ENCODE data around the gene IGSF9. TPM values are rescaled to one million over a fixed set of nuclear protein-coding genes. Genes with fewer than 3 reads are reported as not detected.
A peak's percentile ranks its signal among the peaks of the same experiment; 100 is the strongest.
"Not testable (repeated sequence)": the region's sequence is repeated elsewhere in the genome, so short reads cannot be mapped to it uniquely, and the experiment has no call there.

The IGSF9 gene
- polyA plus RNA-seq, 1 donor from 2014 or later: 11.8 TPM

- TF ChIP-seq EP300 (conservative IDR thresholded peaks at IDR 0.05; ENCODE audit: poor library complexity, severe bottlenecking) (no peak), POLR2AphosphoS5 (IDR thresholded peaks at IDR 0.05) (no peak), EZH2 (IDR thresholded peaks at IDR 0.05; ENCODE audit: borderline replicate concordance, insufficient read depth, low read length, poor library complexity, severe bottlenecking) (no peak), TAF1 (IDR thresholded peaks at IDR 0.05; ENCODE audit: low read depth) (no peak)
- no peaks in the 10 kb centered on the region for H3K9me3 ChIP-seq (ENCODE audit: low read length)
- no peak within 1 kb of the TSS for H3K27ac ChIP-seq (ENCODE audit: low read length)
- no peaks in the 10 kb centered on the region for H4K20me1 ChIP-seq (ENCODE audit: insufficient read depth)
- peak within 1 kb of the TSS; percentile 21 for H3K4me3 ChIP-seq (ENCODE audit: low read length)
- no peak within 1 kb of the TSS for H3K9ac ChIP-seq (ENCODE audit: low read length)
- H2AFZ ChIP-seq (ENCODE audit: low read depth, low read length): no peak within 1 kb of the TSS
- H3K79me2 ChIP-seq (replicated peaks; ENCODE audit: insufficient read depth, low read length): no peaks in the 10 kb centered on the region
- no peaks in the 10 kb centered on the region for H3K9me2 ChIP-seq (ENCODE audit: insufficient read depth, low read length)
- no peak within 1 kb of the TSS for H3K4me2 ChIP-seq (ENCODE audit: low read length)
- no peaks in the 10 kb centered on the region for H3F3A ChIP-seq (ENCODE audit: insufficient read depth, low read length, poor library complexity, severe bottlenecking)
- no peaks in the 10 kb centered on the region for H3K27me3 ChIP-seq (ENCODE audit: insufficient read depth, low read depth, low read length)
- H3K36me3 ChIP-seq (ENCODE audit: insufficient read depth, low read length): no peaks in the 10 kb centered on the region
These were observed 45.2 kb downstream of the IGSF9 start, which contains the start of gene CFAP45 for GRCh38 chr1:159900086-159900680. TSS of gene CFAP45 (minus strand) at chr1:159900165. CDS start at chr1:159900098, 67 bp downstream.

GRCh38 chr1:159899634-159900033 is 45.8 kb downstream of the IGSF9 start:
- H3K4me2 ChIP-seq (ENCODE audit: low read length); H3K27ac ChIP-seq (ENCODE audit: low read length); H3K9ac ChIP-seq (ENCODE audit: low read length); H3F3A ChIP-seq (ENCODE audit: insufficient read depth, low read length, poor library complexity, severe bottlenecking); H3K9me2 ChIP-seq (ENCODE audit: insufficient read depth, low read length); H3K36me3 ChIP-seq (ENCODE audit: insufficient read depth, low read length); H3K9me3 ChIP-seq (ENCODE audit: low read length); H3K79me2 ChIP-seq (replicated peaks; ENCODE audit: insufficient read depth, low read length); H4K20me1 ChIP-seq (ENCODE audit: insufficient read depth); H2AFZ ChIP-seq (ENCODE audit: low read depth, low read length); H3K27me3 ChIP-seq (ENCODE audit: insufficient read depth, low read depth, low read length): not testable (repeated sequence)
- peak overlapping the region; percentile 21 for H3K4me3 ChIP-seq (ENCODE audit: low read length)

- H3K79me2 ChIP-seq (replicated peaks; ENCODE audit: insufficient read depth, low read length): no peaks in the 10 kb centered on the region
- no peaks in the 10 kb centered on the region for H3K36me3 ChIP-seq (ENCODE audit: insufficient read depth, low read length)
- H3K27ac ChIP-seq (ENCODE audit: low read length): no peak overlapping the region
- no peaks in the 10 kb centered on the region for H3K9me3 ChIP-seq (ENCODE audit: low read length)
- no peaks in the 10 kb centered on the region for H3F3A ChIP-seq (ENCODE audit: insufficient read depth, low read length, poor library complexity, severe bottlenecking)
- no peaks in the 10 kb centered on the region for H3K27me3 ChIP-seq (ENCODE audit: insufficient read depth, low read depth, low read length)
- TF ChIP-seq MXI1 (conservative IDR thresholded peaks at IDR 0.05; ENCODE audit: poor library complexity, severe bottlenecking) (no peak), EZH2 (IDR thresholded peaks at IDR 0.05; ENCODE audit: borderline replicate concordance, insufficient read depth, low read length, poor library complexity, severe bottlenecking) (no peak), POLR2AphosphoS5 (IDR thresholded peaks at IDR 0.05) (no peak), SMC3 (conservative IDR thresholded peaks at IDR 0.05; ENCODE audit: poor library complexity) (no peak), TAF1 (IDR thresholded peaks at IDR 0.05; ENCODE audit: low read depth) (no peak), REST (IDR thresholded peaks at IDR 0.05; ENCODE audit: borderline replicate concordance) (no peak), CTCF (IDR thresholded peaks at IDR 0.05; ENCODE audit: poor library complexity, severe bottlenecking) (no peak), EP300 (conservative IDR thresholded peaks at IDR 0.05; ENCODE audit: poor library complexity, severe bottlenecking) (no peak), RAD21 (conservative IDR thresholded peaks at IDR 0.05) (no peak)
- no peaks in the 10 kb centered on the region for H4K20me1 ChIP-seq (ENCODE audit: insufficient read depth)
- no peak overlapping the region for H2AFZ ChIP-seq (ENCODE audit: low read depth, low read length)
- no peak overlapping the region for H3K9ac ChIP-seq (ENCODE audit: low read length)
- no peaks in the 10 kb centered on the region for H3K9me2 ChIP-seq (ENCODE audit: insufficient read depth, low read length)
- no peak overlapping the region for H3K4me2 ChIP-seq (ENCODE audit: low read length)
- no peak overlapping the region for H3K4me3 ChIP-seq (ENCODE audit: low read length)
These were observed 46.9 kb downstream of the IGSF9 start for GRCh38 chr1:159898527-159898926.

Measured in neural cell (in vitro differentiated cells).